Inflammatory macrophage treated with lipopolysaccharide for 4 hours (primary cell): ENCODE data around the gene GMEB2.
A peak's percentile ranks its signal among the peaks of the same experiment; 100 is the strongest.
"Not testable (repeated sequence)": the region's sequence is repeated elsewhere in the genome, so short reads cannot be mapped to it uniquely, and the experiment has no call there.

Experiments used
- DNase-seq: peaks from one replicate; pipeline ENCODE4 v3.0.0-alpha.2; 2020

GMEB2 gene

GRCh38 chr20:63636752-63637628, 10.1 kb upstream of the GMEB2 start:
- no peak for DNase-seq

- peak; percentile 25 for DNase-seq
These were observed 8.7 kb upstream of the GMEB2 start for GRCh38 chr20:63635431-63636141.

GRCh38 chr20:63633732-63634131, 6.8 kb upstream of the GMEB2 start:
- DNase-seq: no peak

GRCh38 chr20:63631426-63631825, 4.5 kb upstream of the GMEB2 start:
- DNase-seq: not testable (repeated sequence)

GRCh38 chr20:63630956-63631355, 4.1 kb upstream of the GMEB2 start:
- not testable (repeated sequence) for DNase-seq

GRCh38 chr20:63628246-63628975, 1.5 kb upstream of the GMEB2 start:
- DNase-seq: peak; percentile 66

- no peak for DNase-seq
These were observed 897 bp upstream of the GMEB2 start for GRCh38 chr20:63627751-63628245.

GRCh38 chr20:63627129-63627750, 339 bp upstream of the GMEB2 start:
- peak; percentile 96 for DNase-seq

GRCh38 chr20:63625771-63626423, 1.0 kb downstream of the GMEB2 start:
- no peak for DNase-seq

GRCh38 chr20:63624486-63624885, 2.4 kb downstream of the GMEB2 start:
- no peak for DNase-seq

GRCh38 chr20:63622732-63623131, 4.2 kb downstream of the GMEB2 start:
- DNase-seq: no peak

- no peak for DNase-seq
These were observed 4.8 kb downstream of the GMEB2 start for GRCh38 chr20:63622096-63622495.

GRCh38 chr20:63620991-63621390, 5.9 kb downstream of the GMEB2 start:
- DNase-seq: no peak

- no peak for DNase-seq
These were observed 7.4 kb downstream of the GMEB2 start for GRCh38 chr20:63619505-63619904.

GRCh38 chr20:63619086-63619485, 7.8 kb downstream of the GMEB2 start:
- no peak for DNase-seq

GRCh38 chr20:63618291-63618980, 8.5 kb downstream of the GMEB2 start:
- DNase-seq: no peak

- no peak for DNase-seq
These were observed 9.0 kb downstream of the GMEB2 start for GRCh38 chr20:63617876-63618265.

GRCh38 chr20:63617092-63617875, 9.6 kb downstream of the GMEB2 start:
- DNase-seq: no peak

GRCh38 chr20:63613863-63614594, 12.9 kb downstream of the GMEB2 start:
- DNase-seq: not testable (repeated sequence)
